ENCODE measurements around the gene CSTB. TPM values are rescaled to one million over a fixed set of nuclear protein-coding genes. Genes with fewer than 3 reads are reported as not detected.
A peak's percentile ranks its signal among the peaks of the same experiment; 100 is the strongest.

Gene CSTB
- total RNA-seq, 2 donors from 2014 or later = 13.3 to 34.7 TPM

GRCh38 chr21:43767984-43768867 lies 7.9 kb downstream of the CSTB start:
- intact Hi-C loops (cut with DNase I) = no loop called here
- Histone ChIP-seq H3K4me3 (no peak overlapping the region), H3K27ac (no peak overlapping the region), H3K27me3 (replicated peaks; ENCODE audit: insufficient read depth) (no peaks in the 10 kb centered on the region), H3K9me3 (no peaks in the 10 kb centered on the region), H3K4me1 (replicated peaks) (no peaks in the 10 kb centered on the region), H3K36me3 (no peaks in the 10 kb centered on the region)
- peak; percentile 21 for TF ChIP-seq POLR2A (IDR thresholded peaks at IDR 0.05)
- TF ChIP-seq POLR2AphosphoS5 (IDR thresholded peaks at IDR 0.05) = no peak
- DNase-seq (ENCODE audit: low spot score) = no peak
- WGBS = 66% methylated on average over 34 of the region's 34 CpGs

- intact Hi-C loops (cut with DNase I) = no loop called here
- H3K27me3 ChIP-seq (replicated peaks; ENCODE audit: insufficient read depth) = no peaks in the 10 kb centered on the region
- no peak overlapping the region for H3K27ac ChIP-seq
- TF ChIP-seq CTCF (IDR thresholded peaks at IDR 0.05) (no peak), POLR2AphosphoS5 (IDR thresholded peaks at IDR 0.05) (no peak), POLR2A (IDR thresholded peaks at IDR 0.05) (no peak)
- no peak overlapping the region for H3K4me3 ChIP-seq
- H3K4me1 ChIP-seq (replicated peaks) = no peaks in the 10 kb centered on the region
- H3K9me3 ChIP-seq = no peaks in the 10 kb centered on the region
- WGBS = 81% methylated on average over 15 of the region's 15 CpGs
- no peak for DNase-seq (ENCODE audit: low spot score)
- no peaks in the 10 kb centered on the region for H3K36me3 ChIP-seq
Measured at GRCh38 chr21:43767498-43767983, 8.6 kb downstream of the CSTB start.

- intact Hi-C loops (cut with DNase I) = no loop called here
- Histone ChIP-seq H3K27me3 (replicated peaks; ENCODE audit: insufficient read depth) (no peaks in the 10 kb centered on the region), H3K4me1 (replicated peaks) (no peaks in the 10 kb centered on the region), H3K9me3 (no peaks in the 10 kb centered on the region), H3K27ac (no peak overlapping the region), H3K36me3 (no peaks in the 10 kb centered on the region), H3K4me3 (no peak overlapping the region)
- no peak for DNase-seq (ENCODE audit: low spot score)
- WGBS = 58% methylated on average over 34 of the region's 34 CpGs
- no peak for TF ChIP-seq POLR2AphosphoS5 (IDR thresholded peaks at IDR 0.05)
- TF ChIP-seq CTCF (IDR thresholded peaks at IDR 0.05) = peak in 1 of 4 experiments; percentile 11
- TF ChIP-seq POLR2A (IDR thresholded peaks at IDR 0.05) = no peak
Measured at GRCh38 chr21:43766734-43767497, 9.2 kb downstream of the CSTB start.

GRCh38 chr21:43764576-43765495 lies 11.3 kb downstream of the CSTB start:
- no peak overlapping the region for H3K4me3 ChIP-seq
- no peak for TF ChIP-seq CTCF (IDR thresholded peaks at IDR 0.05)
- no peak for TF ChIP-seq POLR2A (IDR thresholded peaks at IDR 0.05)
- TF ChIP-seq POLR2AphosphoS5 (IDR thresholded peaks at IDR 0.05) = no peak
- intact Hi-C loops (cut with DNase I) = no loop called here
- no peaks in the 10 kb centered on the region for H3K27me3 ChIP-seq (replicated peaks; ENCODE audit: insufficient read depth)
- H3K36me3 ChIP-seq = no peaks in the 10 kb centered on the region
- H3K27ac ChIP-seq = no peak overlapping the region
- WGBS = 77% methylated on average over 19 of the region's 19 CpGs
- H3K4me1 ChIP-seq (replicated peaks) = no peaks in the 10 kb centered on the region
- DNase-seq (ENCODE audit: low spot score) = no peak
- H3K9me3 ChIP-seq = no peaks in the 10 kb centered on the region
